OCI-LY3 (cell line): Measurements from ENCODE around the gene ATP10A.

Source experiments
- H2AFZ ChIP-seq: fragments of 200-600, 300-600 bp; shearing (Covaris generic); 2 replicates; pipeline ENCODE4 v1.6.0; 2014; ENCODE audit warnings: antibody characterized with exemption, low read depth, low read length
- H3K27ac ChIP-seq: fragments of 200-600, 300-600 bp; sonication (generic); 2 replicates; pipeline ENCODE4 v1.5.1; 2014; ENCODE audit warnings: mild to moderate bottlenecking, low read length, moderate library complexity, mixed read lengths
- H3K27me3 ChIP-seq: fragments of 200-600, 300-600 bp; sonication (generic); 2 replicates; pipeline ENCODE4 v1.6.1; 2014; ENCODE audit warnings: low read depth, low read length, mixed read lengths
- H3K36me3 ChIP-seq: fragments of 200-600, 300-600 bp; sonication (generic); replicated peaks from 2 replicates; pipeline ENCODE3; 2014; ENCODE audit warnings: low read depth, low read length, mixed read lengths
- H3K4me1 ChIP-seq: fragments of 300-600, 200-600 bp; sonication (generic); 2 replicates; pipeline ENCODE4 v1.6.1; 2014; ENCODE audit warnings: low read length, mixed read lengths
- H3K4me2 ChIP-seq: fragments of 200-600, 300-600 bp; sonication (generic); 2 replicates; pipeline ENCODE4 v1.6.1; 2014; ENCODE audit warnings: low read length, mixed read lengths
- H3K4me3 ChIP-seq: fragments of 300-600, 200-600 bp; sonication (generic); 2 replicates; pipeline ENCODE4 v1.5.1; 2014; ENCODE audit warnings: antibody characterized with exemption, mild to moderate bottlenecking, low read length, moderate library complexity
- H3K79me2 ChIP-seq: fragments of 300-600, 200-600 bp; shearing (Covaris generic); 2 replicates; pipeline ENCODE4 v1.6.1; 2014; ENCODE audit warnings: mild to moderate bottlenecking, low read length, mixed read lengths
- H3K9ac ChIP-seq: fragments of 300-600, 200-600 bp; shearing (Covaris generic); 2 replicates; pipeline ENCODE4 v1.6.0; 2014; ENCODE audit warnings: mild to moderate bottlenecking, low read length, moderate library complexity
- H3K9me3 ChIP-seq: fragments of 200-600, 300-600 bp; shearing (Covaris generic); 2 replicates; pipeline ENCODE4 v1.6.1; 2014; ENCODE audit warnings: low read length, mixed read lengths; ENCODE audit not compliant: insufficient read depth
- H4K20me1 ChIP-seq: fragments of 200-600, 300-600 bp; sonication (generic); 2 replicates; pipeline ENCODE4 v1.6.1; 2016; ENCODE audit warnings: low read length, mixed read lengths; ENCODE audit not compliant: insufficient read depth
- EZH2phosphoT487 ChIP-seq: fragments of 200-600 bp; shearing (Covaris generic); IDR thresholded peaks from 2 replicates; pipeline ENCODE4 v1.6.1; 2018; ENCODE audit warnings: antibody characterized with exemption, mixed run types, low read depth
- TF ChIP-seq, protein P1 (sequence below): fragments of 200-600, 300-600 bp; sonication (generic); IDR thresholded peaks from 2 replicates; pipeline ENCODE4 v1.5.1; 2014; ENCODE audit warnings: antibody characterized with exemption, low read length, low read depth

The ATP10A gene

DNA sequence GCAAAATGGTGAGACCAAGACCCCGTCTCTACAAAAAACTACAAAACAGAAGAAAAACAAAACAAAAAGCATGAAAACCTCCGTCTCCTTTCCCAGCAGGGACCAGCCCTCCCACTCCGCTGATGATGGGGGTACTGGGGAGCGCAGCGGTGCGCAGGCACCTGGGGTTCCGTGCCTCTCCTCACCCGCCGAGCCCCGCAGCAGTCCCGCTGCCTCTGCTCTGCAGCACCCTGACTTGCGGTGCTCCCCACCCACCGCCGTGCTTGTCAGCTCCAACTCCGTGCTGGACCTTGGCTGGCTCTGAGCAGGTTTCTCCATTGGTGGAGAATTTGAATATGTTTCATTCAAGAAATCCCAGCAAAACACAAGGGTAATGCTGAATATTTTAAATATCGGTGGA is 46.7 kb upstream of the ATP10A start:
- H4K20me1 ChIP-seq: no peaks in the 10 kb centered on the region
- TF ChIP-seq EZH2phosphoT487: no peak
- TF ChIP-seq, protein P1, sequence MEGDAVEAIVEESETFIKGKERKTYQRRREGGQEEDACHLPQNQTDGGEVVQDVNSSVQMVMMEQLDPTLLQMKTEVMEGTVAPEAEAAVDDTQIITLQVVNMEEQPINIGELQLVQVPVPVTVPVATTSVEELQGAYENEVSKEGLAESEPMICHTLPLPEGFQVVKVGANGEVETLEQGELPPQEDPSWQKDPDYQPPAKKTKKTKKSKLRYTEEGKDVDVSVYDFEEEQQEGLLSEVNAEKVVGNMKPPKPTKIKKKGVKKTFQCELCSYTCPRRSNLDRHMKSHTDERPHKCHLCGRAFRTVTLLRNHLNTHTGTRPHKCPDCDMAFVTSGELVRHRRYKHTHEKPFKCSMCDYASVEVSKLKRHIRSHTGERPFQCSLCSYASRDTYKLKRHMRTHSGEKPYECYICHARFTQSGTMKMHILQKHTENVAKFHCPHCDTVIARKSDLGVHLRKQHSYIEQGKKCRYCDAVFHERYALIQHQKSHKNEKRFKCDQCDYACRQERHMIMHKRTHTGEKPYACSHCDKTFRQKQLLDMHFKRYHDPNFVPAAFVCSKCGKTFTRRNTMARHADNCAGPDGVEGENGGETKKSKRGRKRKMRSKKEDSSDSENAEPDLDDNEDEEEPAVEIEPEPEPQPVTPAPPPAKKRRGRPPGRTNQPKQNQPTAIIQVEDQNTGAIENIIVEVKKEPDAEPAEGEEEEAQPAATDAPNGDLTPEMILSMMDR: no peak
- H2AFZ ChIP-seq: no peak overlapping the region
- no peak overlapping the region for H3K27ac ChIP-seq
- no peak overlapping the region for H3K9ac ChIP-seq
- no peaks in the 10 kb centered on the region for H3K27me3 ChIP-seq
- H3K4me1 ChIP-seq: no peaks in the 10 kb centered on the region
- no peak overlapping the region for H3K4me3 ChIP-seq
- H3K36me3 ChIP-seq: no peaks in the 10 kb centered on the region
- H3K9me3 ChIP-seq: no peaks in the 10 kb centered on the region
- H3K79me2 ChIP-seq: no peaks in the 10 kb centered on the region
- no peak overlapping the region for H3K4me2 ChIP-seq

DNA sequence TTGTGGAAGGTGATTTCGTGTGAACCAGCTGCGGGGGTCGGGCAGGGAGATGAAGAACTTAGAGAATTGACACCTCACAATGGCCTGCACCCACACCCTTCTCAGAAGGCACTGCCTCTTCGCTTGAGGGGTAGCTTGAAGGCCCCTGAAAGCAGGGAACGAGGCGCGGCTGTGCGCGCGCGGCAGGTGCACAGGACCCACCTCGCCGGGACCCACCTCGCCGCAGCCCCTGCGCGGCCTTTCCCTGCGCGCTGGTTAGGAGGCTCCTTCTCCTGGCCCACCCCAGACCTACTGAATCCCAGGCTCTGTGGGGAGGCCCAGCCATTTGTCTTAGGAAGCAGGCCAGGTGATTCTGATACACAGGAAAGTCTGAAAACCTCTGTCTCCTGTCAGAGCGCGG is 46.2 kb upstream of the ATP10A start:
- Histone ChIP-seq H3K27ac (no peak overlapping the region), H3K36me3 (no peaks in the 10 kb centered on the region), H3K4me1 (no peaks in the 10 kb centered on the region), H3K4me2 (no peak overlapping the region), H3K79me2 (no peaks in the 10 kb centered on the region), H4K20me1 (no peaks in the 10 kb centered on the region), H3K27me3 (no peaks in the 10 kb centered on the region), H2AFZ (no peak overlapping the region), H3K4me3 (no peak overlapping the region), H3K9ac (no peak overlapping the region), H3K9me3 (no peaks in the 10 kb centered on the region)
- TF ChIP-seq EZH2phosphoT487: no peak
- TF ChIP-seq, protein P1: no peak

DNA sequence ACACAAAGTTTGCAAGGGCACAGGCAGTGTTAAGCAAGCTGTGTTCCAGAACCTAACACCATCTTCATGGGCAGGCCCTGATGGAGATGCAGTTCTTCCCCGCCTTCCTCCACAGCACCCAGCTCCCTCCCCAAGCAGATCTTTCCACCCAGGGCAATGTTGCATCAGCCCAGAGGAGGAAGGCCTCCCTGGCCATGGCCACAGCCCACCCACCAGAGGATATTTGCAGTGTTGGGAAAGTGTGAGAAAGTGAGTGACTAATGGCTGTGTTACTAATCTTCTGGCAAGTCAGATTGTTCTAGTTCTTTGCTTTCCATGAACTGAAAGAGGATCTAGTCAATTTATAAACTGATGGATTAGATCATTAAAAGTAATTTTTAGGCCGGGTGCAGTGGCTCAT is 42.0 kb upstream of the ATP10A start:
- Histone ChIP-seq H3K9ac (no peak overlapping the region), H4K20me1 (no peaks in the 10 kb centered on the region), H2AFZ (no peak overlapping the region), H3K27ac (no peak overlapping the region), H3K36me3 (no peaks in the 10 kb centered on the region), H3K4me1 (no peaks in the 10 kb centered on the region), H3K4me2 (no peak overlapping the region), H3K4me3 (no peak overlapping the region), H3K9me3 (no peaks in the 10 kb centered on the region), H3K79me2 (no peaks in the 10 kb centered on the region), H3K27me3 (no peaks in the 10 kb centered on the region)
- TF ChIP-seq, protein P1: no peak
- no peak for TF ChIP-seq EZH2phosphoT487

DNA sequence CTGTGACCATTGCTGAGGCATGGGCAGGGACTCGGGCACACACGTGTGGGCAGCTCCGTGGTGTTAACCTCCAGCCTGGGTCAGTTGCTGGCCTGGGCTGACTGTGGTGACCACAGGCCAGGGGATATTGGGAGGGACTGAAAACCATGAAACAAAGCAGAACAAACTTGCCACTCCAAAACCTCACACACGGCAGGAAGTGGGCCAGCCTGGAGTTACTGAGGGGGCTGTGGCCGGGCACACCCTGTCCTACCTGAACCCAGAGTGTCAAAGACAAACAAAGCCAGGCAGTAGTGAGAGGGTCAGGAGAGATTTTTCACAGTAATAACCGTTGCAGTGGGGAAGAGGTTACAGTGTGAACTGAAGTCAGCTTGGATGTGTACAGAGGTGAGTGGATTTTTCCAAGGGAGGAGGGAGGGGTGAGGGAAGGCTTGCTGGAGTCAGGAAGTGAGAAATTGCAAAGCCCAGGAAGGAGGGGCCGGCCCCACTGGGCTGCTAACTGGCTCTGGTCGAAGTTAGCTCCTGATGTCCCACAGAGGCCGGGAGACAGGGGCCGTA is 40.0 kb upstream of the ATP10A start:
- Histone ChIP-seq H3K36me3 (no peaks in the 10 kb centered on the region), H3K27ac (no peak overlapping the region), H3K4me3 (no peak overlapping the region), H3K27me3 (no peaks in the 10 kb centered on the region), H3K4me1 (no peaks in the 10 kb centered on the region), H2AFZ (no peak overlapping the region), H4K20me1 (no peaks in the 10 kb centered on the region), H3K9ac (no peak overlapping the region), H3K4me2 (no peak overlapping the region), H3K9me3 (no peaks in the 10 kb centered on the region), H3K79me2 (no peaks in the 10 kb centered on the region)
- TF ChIP-seq, protein P1: no peak
- TF ChIP-seq EZH2phosphoT487: no peak
